Kidney epithelial cell (primary cell): ENCODE results near the gene MIA3. TPM values are rescaled to one million over a fixed set of nuclear protein-coding genes. Genes with fewer than 3 reads are reported as not detected.

Source experiments
- DNase-seq: peaks from one replicate; pipeline ENCODE4 v3.0.0-alpha.2; 2010; ENCODE audit warnings: low read depth
- H3K27me3 ChIP-seq: 2 replicates; pipeline ENCODE4 v1.6.0; 2011; ENCODE audit warnings: low read length; ENCODE audit not compliant: control insufficient read depth, insufficient read depth
- H3K36me3 ChIP-seq: 2 replicates; pipeline ENCODE4 v1.5.1; 2011; ENCODE audit warnings: low read length; ENCODE audit not compliant: control insufficient read depth, insufficient read depth
- H3K4me3 ChIP-seq: 2 replicates; pipeline ENCODE4 v1.5.1; 2011; ENCODE audit warnings: low read depth, mild to moderate bottlenecking, control low read depth, low read length
- CTCF ChIP-seq: IDR thresholded peaks from 2 replicates; pipeline ENCODE4 v1.5.1; 2011; ENCODE audit warnings: mild to moderate bottlenecking, moderate library complexity, low read length, control low read depth, inconsistent platforms; ENCODE audit not compliant: insufficient read depth, poor library complexity, severe bottlenecking
- total RNA-seq: library from RNA; depleted of rRNA; stranded (reverse); fragments of >200 nt; gene quantifications from 2 replicates; pipeline ENCODE4 v1.2.3, GENCODE V29; 2015

MIA3 gene
- total RNA-seq, 1 donor from 2014 or later: 34.6 TPM

DNA sequence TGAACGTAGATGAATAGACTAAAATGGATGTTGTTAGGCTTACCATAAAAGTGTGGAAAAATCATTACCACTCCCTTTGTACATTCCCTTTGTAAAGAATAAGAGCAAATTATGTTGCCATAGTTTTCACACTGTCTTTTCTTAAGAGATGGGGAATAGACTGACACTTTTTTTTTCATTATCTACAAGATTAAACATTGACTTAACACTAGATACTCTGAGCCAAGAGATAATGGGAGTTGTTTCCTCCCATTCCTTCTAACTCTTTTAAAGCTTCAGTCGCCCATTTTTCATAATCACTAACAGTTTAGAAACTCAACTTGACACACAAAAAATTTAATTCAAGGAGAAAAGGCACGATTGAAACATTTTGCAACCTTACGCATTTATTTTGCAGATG lies 84.3 kb downstream of the MIA3 start:
- no peak for TF ChIP-seq CTCF
- Histone ChIP-seq H3K36me3 (no peaks in the 10 kb centered on the region), H3K27me3 (no peaks in the 10 kb centered on the region), H3K4me3 (no peak overlapping the region)
- no peak for DNase-seq

DNA sequence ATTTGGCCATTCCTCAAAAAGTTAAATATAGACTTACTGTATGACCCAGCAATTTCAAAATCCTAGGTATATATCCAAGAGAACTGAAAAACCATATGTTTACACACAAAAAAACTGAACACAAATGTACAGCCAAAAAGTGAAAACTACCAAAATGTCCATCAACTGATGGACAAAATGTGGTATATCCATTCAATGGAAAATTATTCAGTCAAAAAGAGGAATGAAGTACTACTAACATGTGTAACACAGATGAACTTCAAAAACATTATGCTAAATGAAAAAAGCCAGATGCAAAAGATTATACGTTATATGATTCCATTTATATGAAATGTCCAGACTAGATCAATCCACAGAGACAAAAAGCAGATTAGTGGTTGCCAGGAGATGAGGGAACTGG lies 86.4 kb downstream of the MIA3 start:
- no peak for DNase-seq
- Histone ChIP-seq H3K4me3 (no peak overlapping the region), H3K27me3 (no peaks in the 10 kb centered on the region), H3K36me3 (no peaks in the 10 kb centered on the region)
- no peak for TF ChIP-seq CTCF

- H3K4me3 ChIP-seq: no peak overlapping the region
- no peak for DNase-seq
- TF ChIP-seq CTCF: no peak
- no peaks in the 10 kb centered on the region for H3K36me3 ChIP-seq
- H3K27me3 ChIP-seq: no peaks in the 10 kb centered on the region
Observed at GRCh38 chr1:222706815-222707214, 88.9 kb downstream of the MIA3 start.

- no peak overlapping the region for H3K4me3 ChIP-seq
- no peak for TF ChIP-seq CTCF
- no peaks in the 10 kb centered on the region for H3K27me3 ChIP-seq
- no peak for DNase-seq
- no peaks in the 10 kb centered on the region for H3K36me3 ChIP-seq
Observed at GRCh38 chr1:222709700-222710153, 91.8 kb downstream of the MIA3 start.

GRCh38 chr1:222711319-222712252 lies 93.7 kb downstream of the MIA3 start:
- no peak for TF ChIP-seq CTCF
- Histone ChIP-seq H3K36me3 (no peaks in the 10 kb centered on the region), H3K27me3 (no peaks in the 10 kb centered on the region), H3K4me3 (peak overlapping the region; percentile 59)
- DNase-seq: peak; percentile 2
